CD4-positive, alpha-beta T cell treated with Interleukin-1 beta for 1 hour (primary cell): ENCODE measurements around the gene FIG4.
A peak's percentile ranks its signal among the peaks of the same experiment; 100 is the strongest.
"Not testable (repeated sequence)": the region's sequence is repeated elsewhere in the genome, so short reads cannot be mapped to it uniquely, and the experiment has no call there.

Source experiments
- DNase-seq, 2 donors: peaks; one replicate each; pipeline ENCODE4 v3.0.0-alpha.2; 2020 to 2022

FIG4 gene

GRCh38 chr6:109690737-109691621, at the start of gene FIG4, which contains the start of gene AK9:
TSS of gene FIG4 (plus strand) at chr6:109691296. CDS start at chr6:109691436, 140 bp downstream.
TSS of gene AK9 (minus strand) at chr6:109691202. CDS start at chr6:109675745, 15,457 bp downstream.
- peak; percentile 88 to 90 for DNase-seq

GRCh38 chr6:109644131-109644530, 47.0 kb upstream of the FIG4 start:
- no peak for DNase-seq

- DNase-seq, result no peak
Measured at GRCh38 chr6:109653264-109653663, 37.8 kb upstream of the FIG4 start.

GRCh38 chr6:109655761-109656262, 35.3 kb upstream of the FIG4 start:
- no peak for DNase-seq

- DNase-seq, result no peak
Measured at GRCh38 chr6:109660526-109661320, 30.4 kb upstream of the FIG4 start.

GRCh38 chr6:109662192-109662591, 28.9 kb upstream of the FIG4 start:
- no peak for DNase-seq

DNA sequence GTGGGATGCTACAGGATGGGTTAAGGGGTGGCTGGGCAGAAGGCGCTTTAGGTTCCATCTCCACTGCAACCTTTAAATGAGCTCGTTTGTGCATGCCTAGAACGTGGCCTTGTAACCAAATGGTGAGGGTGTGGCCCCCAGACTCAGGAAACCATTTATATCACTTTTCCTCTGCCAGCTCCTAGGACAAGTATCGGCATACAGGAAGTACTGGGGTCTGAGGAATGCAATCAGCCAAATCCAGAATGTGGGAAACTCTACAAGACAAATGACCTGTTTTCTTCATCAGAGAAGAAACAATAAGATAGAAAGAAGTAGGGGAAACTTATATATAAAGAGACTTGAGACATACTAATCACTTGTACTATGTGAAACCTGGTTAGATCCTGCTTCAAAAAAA, 21.3 kb upstream of the FIG4 start:
- DNase-seq, result no peak

- no peak for DNase-seq
Measured at GRCh38 chr6:109671733-109672132, 19.4 kb upstream of the FIG4 start.

DNA sequence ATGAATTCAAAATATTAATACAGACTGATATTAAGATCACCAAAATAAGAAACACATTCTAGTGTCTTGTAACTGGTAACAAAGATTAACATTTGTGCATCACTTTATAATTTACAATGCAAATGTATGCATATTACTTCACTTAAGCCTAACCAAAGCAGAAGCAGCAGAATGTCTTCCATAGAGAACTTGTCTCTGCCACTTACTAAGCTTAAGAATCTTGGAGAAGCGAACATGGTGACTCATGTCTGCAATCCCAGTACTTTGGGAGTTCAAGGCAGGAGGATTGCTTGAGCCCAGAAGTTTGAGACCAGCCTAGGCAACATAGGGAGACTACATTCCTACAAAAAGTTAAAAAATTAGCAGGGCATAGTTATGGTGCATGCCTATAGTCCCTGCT, 18.9 kb upstream of the FIG4 start:
- no peak for DNase-seq

GRCh38 chr6:109672839-109673238, 18.3 kb upstream of the FIG4 start:
- DNase-seq, result no peak

- DNase-seq, result no peak
Measured at GRCh38 chr6:109676724-109677123, 14.4 kb upstream of the FIG4 start.

DNA sequence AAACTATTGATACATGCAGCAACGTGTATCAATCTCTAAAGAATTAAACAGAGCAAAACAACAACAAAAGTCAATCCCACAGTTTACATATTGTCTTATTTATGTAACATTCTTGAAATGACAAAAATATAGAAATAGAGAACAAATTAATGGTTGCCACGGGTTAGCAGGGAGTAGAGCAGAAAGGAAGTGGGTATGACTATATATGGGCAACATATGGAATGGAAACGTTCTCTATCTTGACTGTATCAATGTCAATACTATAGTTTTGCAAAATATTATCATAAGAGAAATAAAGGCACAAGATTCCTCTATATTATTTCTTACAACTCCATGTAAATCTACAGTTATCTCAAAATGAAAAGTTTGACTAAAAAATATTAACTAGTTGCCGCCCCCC, 12.9 kb upstream of the FIG4 start:
- no peak for DNase-seq

- not testable (repeated sequence) for DNase-seq
Measured at GRCh38 chr6:109678661-109679505, 12.2 kb upstream of the FIG4 start.

DNA sequence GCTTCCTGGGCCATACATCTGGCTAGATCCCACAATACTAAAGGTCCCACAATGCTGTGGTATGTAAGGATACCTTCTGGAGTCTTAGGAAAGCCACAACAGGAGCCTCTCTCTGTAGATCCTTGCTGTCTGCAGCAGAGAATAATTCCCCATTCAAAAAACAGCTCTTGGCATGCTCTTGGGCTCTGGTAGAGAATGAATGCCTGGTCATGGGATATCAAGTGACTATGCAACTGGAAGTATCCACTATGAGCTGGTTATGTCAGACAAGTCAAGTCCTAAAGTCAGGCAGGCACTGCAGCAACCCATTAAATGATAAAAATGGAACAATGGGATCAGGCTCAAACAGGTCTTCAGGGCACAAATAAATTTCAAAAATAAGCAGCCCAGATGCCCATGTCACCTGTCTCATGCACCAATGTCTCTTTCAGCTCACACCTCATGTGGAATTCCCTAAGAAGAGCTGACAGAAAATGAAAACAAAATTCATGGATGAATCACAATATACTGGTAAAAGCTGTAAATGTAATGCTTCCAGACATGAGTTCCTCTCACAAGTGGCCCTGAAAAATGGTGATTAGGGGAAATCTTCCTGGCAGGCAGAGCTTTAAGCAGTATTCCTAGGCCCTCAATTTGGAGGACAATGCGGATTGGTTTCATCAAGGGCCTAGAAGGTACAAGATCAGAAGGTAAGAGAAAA, 4.4 kb upstream of the FIG4 start:
- no peak for DNase-seq

GRCh38 chr6:109687271-109687761, 3.8 kb upstream of the FIG4 start:
- DNase-seq, result no peak

DNA sequence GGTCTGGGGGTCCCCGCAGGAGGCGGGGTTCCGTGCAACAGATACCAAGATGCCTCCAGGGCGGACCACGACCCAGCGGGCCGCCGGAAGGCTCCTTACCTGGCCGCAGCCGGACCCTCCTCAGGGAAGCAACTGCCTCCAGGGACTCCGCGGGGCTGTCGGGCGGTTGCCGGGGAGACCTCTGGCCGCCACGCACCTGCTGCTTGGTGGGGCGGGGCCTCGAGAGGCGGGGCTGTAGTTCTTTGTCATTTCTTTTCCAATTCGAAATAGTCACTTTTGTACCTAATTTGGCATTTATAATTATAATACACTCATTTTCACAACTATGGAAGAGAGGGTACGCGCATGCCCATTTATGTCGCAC, 741 bp upstream of the FIG4 start:
- DNase-seq, result peak; percentile 52 to 58

GRCh38 chr6:109693111-109693510, 2.0 kb downstream of the FIG4 start:
- no peak for DNase-seq

DNA sequence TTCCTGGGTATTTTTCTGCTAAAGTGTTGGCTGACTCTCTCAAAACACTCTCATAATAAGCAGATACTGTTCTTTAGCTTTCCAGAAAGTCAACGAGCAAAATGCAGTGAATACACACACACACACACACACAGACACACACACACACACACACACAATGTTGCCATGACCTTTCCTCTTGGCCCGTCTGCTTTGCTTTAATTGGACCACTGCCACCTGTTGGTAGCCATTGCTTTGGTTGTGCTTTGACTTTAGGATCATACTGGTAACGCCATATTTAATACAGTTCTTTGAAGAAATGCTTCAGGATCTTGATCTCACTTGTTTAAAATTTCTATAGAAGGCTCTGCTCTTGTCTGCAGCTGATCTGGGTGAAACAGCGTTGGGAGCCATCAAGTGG, 4.4 kb downstream of the FIG4 start:
- no peak for DNase-seq

GRCh38 chr6:109696355-109696754, 5.3 kb downstream of the FIG4 start:
- DNase-seq, result no peak

DNA sequence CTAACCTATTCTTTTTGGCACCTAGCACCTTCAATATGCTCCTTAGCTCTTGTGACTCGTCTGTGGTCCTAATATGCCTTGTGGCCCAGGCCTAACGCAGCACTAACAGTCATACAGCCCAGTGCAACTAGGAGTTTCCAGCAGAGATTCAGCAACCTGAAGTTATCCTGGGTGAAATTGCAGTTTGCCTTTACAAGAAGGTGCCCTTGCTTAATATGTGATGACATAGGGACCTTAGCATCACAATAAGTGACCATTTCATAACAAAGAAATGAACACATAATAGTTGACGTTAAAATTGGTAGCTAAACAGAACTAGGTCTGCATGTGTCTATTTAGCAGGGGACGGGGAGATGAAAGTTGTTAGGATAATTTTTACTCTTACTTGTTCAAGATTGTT, 10.1 kb downstream of the FIG4 start:
- DNase-seq, result no peak

- no peak for DNase-seq
Measured at GRCh38 chr6:109701774-109702173, 10.7 kb downstream of the FIG4 start.

GRCh38 chr6:109702791-109703190, 11.7 kb downstream of the FIG4 start:
- no peak for DNase-seq
